ENCODE results near the gene ABCG4. TPM values are rescaled to one million over a fixed set of nuclear protein-coding genes. Genes with fewer than 3 reads are reported as not detected.

Gene ABCG4
- total and polyA plus RNA-seq, 9 of the 15 experiments (the other 6 are each of a cell fraction or from before 2014, with no cell fraction given): 0.03 to 0.11 (median 0.07) TPM; not detected in 4

- TF ChIP-seq, protein P1, sequence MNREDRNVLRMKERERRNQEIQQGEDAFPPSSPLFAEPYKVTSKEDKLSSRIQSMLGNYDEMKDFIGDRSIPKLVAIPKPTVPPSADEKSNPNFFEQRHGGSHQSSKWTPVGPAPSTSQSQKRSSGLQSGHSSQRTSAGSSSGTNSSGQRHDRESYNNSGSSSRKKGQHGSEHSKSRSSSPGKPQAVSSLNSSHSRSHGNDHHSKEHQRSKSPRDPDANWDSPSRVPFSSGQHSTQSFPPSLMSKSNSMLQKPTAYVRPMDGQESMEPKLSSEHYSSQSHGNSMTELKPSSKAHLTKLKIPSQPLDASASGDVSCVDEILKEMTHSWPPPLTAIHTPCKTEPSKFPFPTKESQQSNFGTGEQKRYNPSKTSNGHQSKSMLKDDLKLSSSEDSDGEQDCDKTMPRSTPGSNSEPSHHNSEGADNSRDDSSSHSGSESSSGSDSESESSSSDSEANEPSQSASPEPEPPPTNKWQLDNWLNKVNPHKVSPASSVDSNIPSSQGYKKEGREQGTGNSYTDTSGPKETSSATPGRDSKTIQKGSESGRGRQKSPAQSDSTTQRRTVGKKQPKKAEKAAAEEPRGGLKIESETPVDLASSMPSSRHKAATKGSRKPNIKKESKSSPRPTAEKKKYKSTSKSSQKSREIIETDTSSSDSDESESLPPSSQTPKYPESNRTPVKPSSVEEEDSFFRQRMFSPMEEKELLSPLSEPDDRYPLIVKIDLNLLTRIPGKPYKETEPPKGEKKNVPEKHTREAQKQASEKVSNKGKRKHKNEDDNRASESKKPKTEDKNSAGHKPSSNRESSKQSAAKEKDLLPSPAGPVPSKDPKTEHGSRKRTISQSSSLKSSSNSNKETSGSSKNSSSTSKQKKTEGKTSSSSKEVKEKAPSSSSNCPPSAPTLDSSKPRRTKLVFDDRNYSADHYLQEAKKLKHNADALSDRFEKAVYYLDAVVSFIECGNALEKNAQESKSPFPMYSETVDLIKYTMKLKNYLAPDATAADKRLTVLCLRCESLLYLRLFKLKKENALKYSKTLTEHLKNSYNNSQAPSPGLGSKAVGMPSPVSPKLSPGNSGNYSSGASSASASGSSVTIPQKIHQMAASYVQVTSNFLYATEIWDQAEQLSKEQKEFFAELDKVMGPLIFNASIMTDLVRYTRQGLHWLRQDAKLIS (CRISPR knock-in tag; IDR thresholded peaks at IDR 0.05): 0 out of 2 replicates have a peak, but pooled peaks have one; percentile 77
- peak; percentile 97 for TF ChIP-seq MGA (IDR thresholded peaks at IDR 0.05)
- TF ChIP-seq SRSF9 (IDR thresholded peaks at IDR 0.05; ENCODE audit: borderline replicate concordance, low read depth, low read length): no peak
- no peak for TF ChIP-seq ZNF384 (IDR thresholded peaks at IDR 0.05; ENCODE audit: low read depth, low read length)
- peak; percentile 72; the same call in 1 of the 2 replicates for TF ChIP-seq DPF2 (IDR thresholded peaks at IDR 0.05)
- TF ChIP-seq, protein P2, sequence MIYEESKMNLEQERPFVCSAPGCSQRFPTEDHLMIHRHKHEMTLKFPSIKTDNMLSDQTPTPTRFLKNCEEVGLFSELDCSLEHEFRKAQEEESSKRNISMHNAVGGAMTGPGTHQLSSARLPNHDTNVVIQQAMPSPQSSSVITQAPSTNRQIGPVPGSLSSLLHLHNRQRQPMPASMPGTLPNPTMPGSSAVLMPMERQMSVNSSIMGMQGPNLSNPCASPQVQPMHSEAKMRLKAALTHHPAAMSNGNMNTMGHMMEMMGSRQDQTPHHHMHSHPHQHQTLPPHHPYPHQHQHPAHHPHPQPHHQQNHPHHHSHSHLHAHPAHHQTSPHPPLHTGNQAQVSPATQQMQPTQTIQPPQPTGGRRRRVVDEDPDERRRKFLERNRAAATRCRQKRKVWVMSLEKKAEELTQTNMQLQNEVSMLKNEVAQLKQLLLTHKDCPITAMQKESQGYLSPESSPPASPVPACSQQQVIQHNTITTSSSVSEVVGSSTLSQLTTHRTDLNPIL (CRISPR knock-in tag; IDR thresholded peaks at IDR 0.05): no peak
- TF ChIP-seq TAF1 (IDR thresholded peaks at IDR 0.05; ENCODE audit: control insufficient read depth, extremely low read depth, insufficient read depth, low read length, severe bottlenecking): no peak
- TF ChIP-seq ETV6 (IDR thresholded peaks at IDR 0.05; ENCODE audit: borderline replicate concordance in 1 of 2, low read depth in 2 of 2, low read length in 1 of 2): no peak
- TF ChIP-seq ETV6 (CRISPR knock-in tag; IDR thresholded peaks at IDR 0.05; ENCODE audit: borderline replicate concordance): peak; percentile 68; the same call in 1 of the 2 replicates
These were observed 27.6 kb upstream of the ABCG4 start, which contains the start of gene HINFP (continued) for GRCh38 chr11:119121008-119121810.
